Endothelial cell (in vitro differentiated cells): ENCODE results near the gene PPP4R2. TPM values are rescaled to one million over a fixed set of nuclear protein-coding genes. Genes with fewer than 3 reads are reported as not detected.
A peak's percentile ranks its signal among the peaks of the same experiment; 100 is the strongest.

Source experiments
- DNase-seq: peaks from one replicate; pipeline ENCODE4 v3.0.0; 2021; ENCODE audit warnings: low spot score
- H3K27ac Mint-ChIP-seq: one replicate; pipeline ENCODE4 v1.8.0; 2021; ENCODE audit warnings: mixed read lengths, inconsistent platforms; ENCODE audit not compliant: unreplicated experiment
- H3K27me3 Mint-ChIP-seq: one replicate; pipeline ENCODE4 v1.8.0; 2021; ENCODE audit warnings: mild to moderate bottlenecking, moderate library complexity, mixed read lengths, inconsistent platforms; ENCODE audit not compliant: unreplicated experiment
- H3K36me3 Mint-ChIP-seq: one replicate; pipeline ENCODE4 v1.8.0; 2021; ENCODE audit warnings: mild to moderate bottlenecking, low read depth, mixed read lengths, inconsistent platforms; ENCODE audit not compliant: unreplicated experiment
- H3K4me1 Mint-ChIP-seq: one replicate; pipeline ENCODE4 v1.8.0; 2021; ENCODE audit warnings: mild to moderate bottlenecking, mixed read lengths, inconsistent platforms; ENCODE audit not compliant: unreplicated experiment
- H3K4me3 Mint-ChIP-seq: one replicate; pipeline ENCODE4 v1.8.0; 2021; ENCODE audit warnings: mild to moderate bottlenecking, mixed read lengths, inconsistent platforms; ENCODE audit not compliant: unreplicated experiment
- H3K9me3 Mint-ChIP-seq: one replicate; pipeline ENCODE4 v1.8.0; 2021; ENCODE audit warnings: mixed read lengths, inconsistent platforms; ENCODE audit not compliant: unreplicated experiment
- total RNA-seq: library from RNA; stranded (reverse); fragmentation: NEBNext Ultra II Directional; extraction: Animal tissue kit (Norgen Biotek cat#: 25700); gene quantifications from one replicate; pipeline ENCODE4 v1.2.1, GENCODE V29; 2021; ENCODE audit not compliant: unreplicated experiment
- TF ChIP-seq, protein P1 (sequence below): fragments of 200-600 bp; sonication (generic); IDR thresholded peaks from one replicate; pipeline ENCODE4 v1.5.0; 2021; ENCODE audit warnings: antibody characterized with exemption; ENCODE audit not compliant: unreplicated experiment

The PPP4R2 gene
- total RNA-seq, 1 donor from 2014 or later = 100.0 TPM

DNA sequence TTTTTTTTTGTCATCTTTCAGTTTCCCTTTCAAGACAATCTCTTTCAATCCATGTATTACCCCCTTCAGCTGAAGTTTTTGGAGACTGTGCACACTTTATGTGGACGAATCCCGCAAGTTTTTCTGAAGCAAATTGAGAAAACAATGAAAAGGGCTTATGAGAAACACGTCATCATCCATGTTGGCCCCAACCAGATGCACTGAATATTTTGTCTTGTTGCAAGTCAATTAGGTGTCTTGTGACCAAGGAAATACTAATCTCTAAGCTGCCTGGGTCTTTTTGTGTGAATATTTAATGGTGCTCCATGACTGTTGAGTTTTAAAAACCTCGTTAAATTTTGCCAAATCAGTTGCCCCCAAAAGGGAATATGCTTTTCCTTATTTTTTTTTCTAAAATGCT, 21.7 kb upstream of the PPP4R2 start:
- Mint-ChIP-seq H3K9me3 (no peaks in the 10 kb centered on the region), H3K36me3 (no peaks in the 10 kb centered on the region), H3K4me3 (no peak overlapping the region), H3K4me1 (peaks cover 4% of the 10 kb centered on the region), H3K27ac (no peak overlapping the region), H3K27me3 (no peaks in the 10 kb centered on the region)
- no peak for DNase-seq
- TF ChIP-seq, protein P1, sequence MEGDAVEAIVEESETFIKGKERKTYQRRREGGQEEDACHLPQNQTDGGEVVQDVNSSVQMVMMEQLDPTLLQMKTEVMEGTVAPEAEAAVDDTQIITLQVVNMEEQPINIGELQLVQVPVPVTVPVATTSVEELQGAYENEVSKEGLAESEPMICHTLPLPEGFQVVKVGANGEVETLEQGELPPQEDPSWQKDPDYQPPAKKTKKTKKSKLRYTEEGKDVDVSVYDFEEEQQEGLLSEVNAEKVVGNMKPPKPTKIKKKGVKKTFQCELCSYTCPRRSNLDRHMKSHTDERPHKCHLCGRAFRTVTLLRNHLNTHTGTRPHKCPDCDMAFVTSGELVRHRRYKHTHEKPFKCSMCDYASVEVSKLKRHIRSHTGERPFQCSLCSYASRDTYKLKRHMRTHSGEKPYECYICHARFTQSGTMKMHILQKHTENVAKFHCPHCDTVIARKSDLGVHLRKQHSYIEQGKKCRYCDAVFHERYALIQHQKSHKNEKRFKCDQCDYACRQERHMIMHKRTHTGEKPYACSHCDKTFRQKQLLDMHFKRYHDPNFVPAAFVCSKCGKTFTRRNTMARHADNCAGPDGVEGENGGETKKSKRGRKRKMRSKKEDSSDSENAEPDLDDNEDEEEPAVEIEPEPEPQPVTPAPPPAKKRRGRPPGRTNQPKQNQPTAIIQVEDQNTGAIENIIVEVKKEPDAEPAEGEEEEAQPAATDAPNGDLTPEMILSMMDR = no peak

DNA sequence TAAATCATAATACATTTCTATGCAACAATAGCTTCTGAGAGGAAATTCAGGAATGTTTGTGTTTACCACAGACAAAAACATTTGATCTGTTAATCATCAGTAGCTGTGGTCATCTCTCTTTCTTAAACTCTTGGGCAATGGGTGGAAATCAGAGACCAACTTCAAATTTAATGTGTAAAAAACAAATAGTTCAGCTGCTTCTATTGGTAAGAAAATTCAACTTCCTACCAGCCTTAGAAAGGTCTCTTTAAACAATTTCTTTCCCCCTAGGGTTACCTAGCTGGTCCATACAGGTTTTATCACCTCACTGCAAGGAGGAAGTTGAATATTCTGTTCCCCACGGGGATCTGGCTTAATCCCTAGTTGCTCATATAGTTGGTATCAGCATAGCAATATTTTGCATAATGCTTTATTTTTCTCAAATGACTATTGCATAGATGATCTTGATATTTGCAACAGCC, 20.3 kb upstream of the PPP4R2 start:
- no peak overlapping the region for H3K27ac Mint-ChIP-seq
- H3K4me1 Mint-ChIP-seq = peaks cover 4% of the 10 kb centered on the region
- no peaks in the 10 kb centered on the region for H3K9me3 Mint-ChIP-seq
- no peak for DNase-seq
- no peaks in the 10 kb centered on the region for H3K36me3 Mint-ChIP-seq
- H3K4me3 Mint-ChIP-seq = no peak overlapping the region
- no peaks in the 10 kb centered on the region for H3K27me3 Mint-ChIP-seq
- TF ChIP-seq, protein P1 = no peak

GRCh38 chr3:72977060-72977808, 19.4 kb upstream of the PPP4R2 start:
- no peak overlapping the region for H3K27ac Mint-ChIP-seq
- TF ChIP-seq, protein P1 = peak; percentile 33
- DNase-seq = no peak
- peaks cover 4% of the 10 kb centered on the region for H3K4me1 Mint-ChIP-seq
- no peaks in the 10 kb centered on the region for H3K27me3 Mint-ChIP-seq
- H3K36me3 Mint-ChIP-seq = no peaks in the 10 kb centered on the region
- H3K4me3 Mint-ChIP-seq = no peak overlapping the region
- H3K9me3 Mint-ChIP-seq = no peaks in the 10 kb centered on the region

DNA sequence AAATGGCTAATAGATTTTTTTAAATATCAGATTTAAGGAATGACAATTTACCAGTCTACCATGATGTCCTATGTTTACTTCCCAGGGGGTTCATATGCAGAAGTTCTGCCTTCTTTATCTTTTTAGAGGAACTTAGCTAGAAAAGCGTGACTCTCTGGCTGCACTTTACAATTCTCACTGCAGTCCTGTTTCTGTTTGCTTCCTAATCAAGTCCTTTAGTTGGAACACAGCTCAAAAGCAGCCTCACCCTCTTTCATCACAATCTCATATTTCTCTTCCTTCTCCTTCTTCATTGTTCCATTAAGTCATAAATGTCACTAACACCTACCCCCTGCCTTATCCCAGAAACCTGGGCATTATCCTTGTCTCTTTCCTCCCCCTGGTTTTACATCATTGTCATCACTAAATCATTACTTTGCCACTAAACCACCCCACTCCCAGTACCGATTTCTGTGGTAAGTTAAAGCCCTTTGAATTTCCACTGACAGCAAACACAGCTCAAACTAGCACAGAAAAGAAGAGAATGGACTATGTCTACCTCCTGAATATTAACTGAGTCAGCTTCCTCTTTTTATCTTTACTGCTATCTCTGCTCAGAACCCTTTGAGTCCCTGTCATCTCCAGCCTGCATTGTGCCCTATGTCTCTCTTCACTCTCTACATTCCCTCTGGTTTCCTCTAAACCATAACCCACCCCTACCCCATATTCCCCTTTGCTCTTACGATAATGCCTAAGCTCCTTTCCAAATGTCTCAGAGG, 13.8 kb upstream of the PPP4R2 start:
- no peak overlapping the region for H3K27ac Mint-ChIP-seq
- no peaks in the 10 kb centered on the region for H3K9me3 Mint-ChIP-seq
- H3K4me1 Mint-ChIP-seq = no peaks in the 10 kb centered on the region
- H3K4me3 Mint-ChIP-seq = no peak overlapping the region
- H3K36me3 Mint-ChIP-seq = peaks cover 3% of the 10 kb centered on the region
- TF ChIP-seq, protein P1 = no peak
- DNase-seq = no peak
- peaks cover 1% of the 10 kb centered on the region for H3K27me3 Mint-ChIP-seq

- TF ChIP-seq, protein P1 = no peak
- Mint-ChIP-seq H3K27me3 (peaks cover 1% of the 10 kb centered on the region), H3K9me3 (no peaks in the 10 kb centered on the region), H3K27ac (no peak overlapping the region), H3K36me3 (peaks cover 3% of the 10 kb centered on the region), H3K4me3 (no peak overlapping the region), H3K4me1 (no peaks in the 10 kb centered on the region)
- DNase-seq = no peak
Observed at GRCh38 chr3:72985576-72985975, 11.0 kb upstream of the PPP4R2 start.
